ENCODE data around the gene SRSF10. TPM values are rescaled to one million over a fixed set of nuclear protein-coding genes. Genes with fewer than 3 reads are reported as not detected.
A peak's percentile ranks its signal among the peaks of the same experiment; 100 is the strongest.

Gene SRSF10
- 100 to 1,000 TPM in 1 of 2 donors, 10 to 100 TPM in 1; 99.0 to 109 TPM for total RNA-seq
- polyA plus RNA-seq (ENCODE audit: insufficient read length in 2 of 2), result 100 to 1,000 TPM; 121 to 124 TPM
- long read RNA-seq, donor 1, transcript SRSF10-212 (3 exons, 790 nt), result major isoform, 6 of 25 reads
- long read RNA-seq, donor 1, partial matches to known transcripts, result 0 of 25 reads
- long read RNA-seq, donor 1, other reads (novel, unspliced or antisense), result 16 of 25 reads
- long read RNA-seq, donor 2, partial matches to known transcripts, result 0 of 8 reads
- long read RNA-seq, donor 2, other reads (novel, unspliced or antisense), result 6 of 8 reads
- long read RNA-seq, donor 3, partial matches to known transcripts, result 0 of 8 reads
- long read RNA-seq, donor 3, other reads (novel, unspliced or antisense), result 5 of 8 reads
- long read RNA-seq, donor 4, transcript SRSF10-212 (3 exons, 790 nt), result major isoform, 11 of 52 reads
- long read RNA-seq, donor 4, partial matches to known transcripts, result 0 of 52 reads
- long read RNA-seq, donor 4, other reads (novel, unspliced or antisense), result 35 of 52 reads

- Histone ChIP-seq H3K4me1 (ENCODE audit: control insufficient read depth, insufficient read depth, low read length) (peaks cover 9% of the 10 kb centered on the region), H3K27me3 (ENCODE audit: control insufficient read depth, insufficient read depth, low read length) (no peaks in the 10 kb centered on the region), H3K4me3 (ENCODE audit: low read depth, low read length) (peak within 1 kb of the TSS; percentile 94), H3K36me3 (ENCODE audit: control insufficient read depth, insufficient read depth, low read length) (no peaks in the 10 kb centered on the region), H3K9me3 (ENCODE audit: control insufficient read depth, insufficient read depth, low read length) (no peaks in the 10 kb centered on the region), H3K27ac (ENCODE audit: low read depth, low read length) (peak within 1 kb of the TSS; percentile 98)
- WGBS (ENCODE audit: insufficient coverage), result under 1% methylated on average over 81 of the region's 84 CpGs
- peak; percentile 96 to 100 (median 98) for DNase-seq (ENCODE audit: low read depth in 4 of 6, low spot score in 6 of 6)
Measured at GRCh38 chr1:23979881-23980727, at the start of gene SRSF10. SRSF10 (minus strand) TSS chr1:23980327; CDS start chr1:23980255, 72 bp downstream.

GRCh38 chr1:24027838-24028468 lies 47.8 kb upstream of the SRSF10 start:
- no CpG with 5 or more reads among the region's 4 CpGs for WGBS (ENCODE audit: insufficient coverage)
- no peaks in the 10 kb centered on the region for H3K4me1 ChIP-seq (ENCODE audit: control insufficient read depth, insufficient read depth, low read length)
- H3K27me3 ChIP-seq (ENCODE audit: control insufficient read depth, insufficient read depth, low read length), result no peaks in the 10 kb centered on the region
- peak in 2 of 6 donors; percentile 68 for DNase-seq (ENCODE audit: low read depth in 4 of 6, low spot score in 6 of 6)
- no peak overlapping the region for H3K27ac ChIP-seq (ENCODE audit: low read depth, low read length)
- no peaks in the 10 kb centered on the region for H3K9me3 ChIP-seq (ENCODE audit: control insufficient read depth, insufficient read depth, low read length)
- no peak overlapping the region for H3K4me3 ChIP-seq (ENCODE audit: low read depth, low read length)
- H3K36me3 ChIP-seq (ENCODE audit: control insufficient read depth, insufficient read depth, low read length), result no peaks in the 10 kb centered on the region

- H3K36me3 ChIP-seq (ENCODE audit: control insufficient read depth, insufficient read depth, low read length), result no peaks in the 10 kb centered on the region
- H3K27ac ChIP-seq (ENCODE audit: low read depth, low read length), result no peak overlapping the region
- peaks cover 23% of the 10 kb centered on the region for H3K4me1 ChIP-seq (ENCODE audit: control insufficient read depth, insufficient read depth, low read length)
- peaks cover 3% of the 10 kb centered on the region for H3K27me3 ChIP-seq (ENCODE audit: control insufficient read depth, insufficient read depth, low read length)
- WGBS (ENCODE audit: insufficient coverage), result 69% methylated on average over 3 of the region's 4 CpGs
- H3K4me3 ChIP-seq (ENCODE audit: low read depth, low read length), result no peak overlapping the region
- no peaks in the 10 kb centered on the region for H3K9me3 ChIP-seq (ENCODE audit: control insufficient read depth, insufficient read depth, low read length)
- DNase-seq (ENCODE audit: low read depth in 4 of 6, low spot score in 6 of 6), result no peak
Measured at GRCh38 chr1:24022581-24023361, 42.6 kb upstream of the SRSF10 start.

- no peak for DNase-seq (ENCODE audit: low read depth in 4 of 6, low spot score in 6 of 6)
- peak overlapping the region; percentile 89 for H3K27ac ChIP-seq (ENCODE audit: low read depth, low read length)
- H3K4me1 ChIP-seq (ENCODE audit: control insufficient read depth, insufficient read depth, low read length), result peaks cover 23% of the 10 kb centered on the region
- H3K36me3 ChIP-seq (ENCODE audit: control insufficient read depth, insufficient read depth, low read length), result no peaks in the 10 kb centered on the region
- H3K9me3 ChIP-seq (ENCODE audit: control insufficient read depth, insufficient read depth, low read length), result no peaks in the 10 kb centered on the region
- 92% methylated on average over 5 of the region's 7 CpGs for WGBS (ENCODE audit: insufficient coverage)
- H3K27me3 ChIP-seq (ENCODE audit: control insufficient read depth, insufficient read depth, low read length), result peaks cover 3% of the 10 kb centered on the region
- H3K4me3 ChIP-seq (ENCODE audit: low read depth, low read length), result no peak overlapping the region
Measured at GRCh38 chr1:24021403-24022266, 41.5 kb upstream of the SRSF10 start.

GRCh38 chr1:24020470-24020869 lies 40.3 kb upstream of the SRSF10 start:
- no peaks in the 10 kb centered on the region for H3K36me3 ChIP-seq (ENCODE audit: control insufficient read depth, insufficient read depth, low read length)
- peak overlapping the region; percentile 89 for H3K27ac ChIP-seq (ENCODE audit: low read depth, low read length)
- peaks cover 3% of the 10 kb centered on the region for H3K27me3 ChIP-seq (ENCODE audit: control insufficient read depth, insufficient read depth, low read length)
- 88% methylated on average over 2 of the region's 3 CpGs for WGBS (ENCODE audit: insufficient coverage)
- peaks cover 23% of the 10 kb centered on the region for H3K4me1 ChIP-seq (ENCODE audit: control insufficient read depth, insufficient read depth, low read length)
- no peak for DNase-seq (ENCODE audit: low read depth in 4 of 6, low spot score in 6 of 6)
- H3K4me3 ChIP-seq (ENCODE audit: low read depth, low read length), result no peak overlapping the region
- H3K9me3 ChIP-seq (ENCODE audit: control insufficient read depth, insufficient read depth, low read length), result no peaks in the 10 kb centered on the region

- Histone ChIP-seq H3K27me3 (ENCODE audit: control insufficient read depth, insufficient read depth, low read length) (peaks cover 3% of the 10 kb centered on the region), H3K36me3 (ENCODE audit: control insufficient read depth, insufficient read depth, low read length) (no peaks in the 10 kb centered on the region), H3K27ac (ENCODE audit: low read depth, low read length) (peak overlapping the region; percentile 89), H3K4me3 (ENCODE audit: low read depth, low read length) (no peak overlapping the region), H3K9me3 (ENCODE audit: control insufficient read depth, insufficient read depth, low read length) (no peaks in the 10 kb centered on the region), H3K4me1 (ENCODE audit: control insufficient read depth, insufficient read depth, low read length) (peaks cover 23% of the 10 kb centered on the region)
- WGBS (ENCODE audit: insufficient coverage), result 85% methylated on average over 3 of the region's 5 CpGs
- peak in 1 of 6 donors; percentile 71 for DNase-seq (ENCODE audit: low read depth in 4 of 6, low spot score in 6 of 6)
Measured at GRCh38 chr1:24020025-24020424, 39.9 kb upstream of the SRSF10 start.

- H3K27me3 ChIP-seq (ENCODE audit: control insufficient read depth, insufficient read depth, low read length), result peaks cover 3% of the 10 kb centered on the region
- no peak overlapping the region for H3K4me3 ChIP-seq (ENCODE audit: low read depth, low read length)
- H3K4me1 ChIP-seq (ENCODE audit: control insufficient read depth, insufficient read depth, low read length), result peaks cover 23% of the 10 kb centered on the region
- DNase-seq (ENCODE audit: low read depth in 4 of 6, low spot score in 6 of 6), result peak; percentile 68 to 97 (median 82)
- peak overlapping the region; percentile 89 for H3K27ac ChIP-seq (ENCODE audit: low read depth, low read length)
- H3K36me3 ChIP-seq (ENCODE audit: control insufficient read depth, insufficient read depth, low read length), result no peaks in the 10 kb centered on the region
- WGBS (ENCODE audit: insufficient coverage), result 43% methylated on average over 11 of the region's 20 CpGs
- no peaks in the 10 kb centered on the region for H3K9me3 ChIP-seq (ENCODE audit: control insufficient read depth, insufficient read depth, low read length)
Measured at GRCh38 chr1:24018611-24019580, 38.8 kb upstream of the SRSF10 start.
